ENCODE data around the gene ROBO4. TPM values are rescaled to one million over a fixed set of nuclear protein-coding genes. Genes with fewer than 3 reads are reported as not detected.

ROBO4 gene
- total and polyA plus RNA-seq, 2 donors (not counting 1 experiment from before 2014, with no cell fraction given): not detected

DNA sequence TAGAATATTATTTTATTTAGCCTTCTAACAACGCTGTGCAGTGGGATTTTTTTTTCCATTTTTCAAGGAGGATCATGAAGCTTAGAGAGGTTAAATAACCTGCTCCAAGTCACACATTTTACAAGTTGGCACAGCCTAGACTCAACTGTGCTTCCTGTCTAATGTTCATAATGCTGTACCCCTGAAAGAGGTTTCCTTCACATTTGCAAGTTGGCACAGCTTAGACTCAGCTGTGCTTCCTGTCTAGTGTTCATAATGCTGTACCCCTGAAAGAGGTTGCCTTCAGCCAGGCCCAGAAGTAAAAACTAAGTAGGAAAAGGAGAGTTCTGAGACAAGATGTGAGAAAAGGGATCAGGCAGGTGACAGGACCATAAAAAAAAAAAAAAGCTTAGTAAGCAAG, 46.1 kb upstream of the ROBO4 start:
- Mint-ChIP-seq H3K27me3 (peaks cover 30% of the 10 kb centered on the region), H3K4me3 (no peak overlapping the region), H3K27ac (no peak overlapping the region), H3K4me1 (no peaks in the 10 kb centered on the region), H3K9me3 (ENCODE audit: insufficient read depth) (peaks cover 3% of the 10 kb centered on the region)
- no peak overlapping the region for H2AFZ ChIP-seq (ENCODE audit: insufficient read depth, low read depth, low read length, poor library complexity, severe bottlenecking)
- H3K4me1 ChIP-seq (ENCODE audit: control insufficient read depth in 2 of 2, insufficient read depth in 2 of 2, low read length in 2 of 2): no peaks in the 10 kb centered on the region
- H4K20me1 ChIP-seq (ENCODE audit: control insufficient read depth, insufficient read depth, low read length, poor library complexity, severe bottlenecking): no peaks in the 10 kb centered on the region
- ChIA-PET CTCF (interaction anchor here (1.2 kb wide), 1 partner anchor 198 kb away, joined by 3 read pairs; no protein-coding TSS in a partner anchor), POLR2A (no interaction called here)
- H3K27me3 ChIP-seq (replicated peaks in 1 of 4; ENCODE audit: control extremely low read depth in 1 of 4, control insufficient read depth in 3 of 4, insufficient read depth in 4 of 4, low read length in 3 of 4): peaks cover 0 to 11% (median 9%) of the 10 kb centered on the region in 4 experiments
- H3K36me3 ChIP-seq (replicated peaks in 1 of 2; ENCODE audit: control extremely low read depth in 1 of 2, control insufficient read depth in 1 of 2, extremely low read depth in 1 of 2, insufficient read depth in 2 of 2, low read length in 1 of 2): no peaks in the 10 kb centered on the region
- no peak for DNase-seq
- no peak overlapping the region for H3K4me3 ChIP-seq (ENCODE audit: control extremely low read depth in 1 of 5, extremely low read depth in 1 of 5, insufficient read depth in 1 of 5, low read depth in 2 of 5, low read length in 4 of 5)
- H3K27ac ChIP-seq (ENCODE audit: low read length in 2 of 2): no peak overlapping the region
- no peak overlapping the region for H3K4me2 ChIP-seq (replicated peaks; ENCODE audit: low read depth, low read length, poor library complexity, severe bottlenecking)
- no peak overlapping the region for H3K9ac ChIP-seq (ENCODE audit: low read length)
- no peak for ATAC-seq (ENCODE audit: low read depth)
- intact Hi-C loops (cut with micrococcal nuclease): no loop called here
- TF ChIP-seq, protein P1, sequence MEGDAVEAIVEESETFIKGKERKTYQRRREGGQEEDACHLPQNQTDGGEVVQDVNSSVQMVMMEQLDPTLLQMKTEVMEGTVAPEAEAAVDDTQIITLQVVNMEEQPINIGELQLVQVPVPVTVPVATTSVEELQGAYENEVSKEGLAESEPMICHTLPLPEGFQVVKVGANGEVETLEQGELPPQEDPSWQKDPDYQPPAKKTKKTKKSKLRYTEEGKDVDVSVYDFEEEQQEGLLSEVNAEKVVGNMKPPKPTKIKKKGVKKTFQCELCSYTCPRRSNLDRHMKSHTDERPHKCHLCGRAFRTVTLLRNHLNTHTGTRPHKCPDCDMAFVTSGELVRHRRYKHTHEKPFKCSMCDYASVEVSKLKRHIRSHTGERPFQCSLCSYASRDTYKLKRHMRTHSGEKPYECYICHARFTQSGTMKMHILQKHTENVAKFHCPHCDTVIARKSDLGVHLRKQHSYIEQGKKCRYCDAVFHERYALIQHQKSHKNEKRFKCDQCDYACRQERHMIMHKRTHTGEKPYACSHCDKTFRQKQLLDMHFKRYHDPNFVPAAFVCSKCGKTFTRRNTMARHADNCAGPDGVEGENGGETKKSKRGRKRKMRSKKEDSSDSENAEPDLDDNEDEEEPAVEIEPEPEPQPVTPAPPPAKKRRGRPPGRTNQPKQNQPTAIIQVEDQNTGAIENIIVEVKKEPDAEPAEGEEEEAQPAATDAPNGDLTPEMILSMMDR (IDR thresholded peaks at IDR 0.05): no peak
- no peak for TF ChIP-seq EZH2 (IDR thresholded peaks at IDR 0.05; ENCODE audit: borderline replicate concordance, insufficient read depth, low read depth, low read length, poor library complexity, severe bottlenecking)
- WGBS (ENCODE audit: insufficient coverage): no CpG with 5 or more reads among the region's 1 CpG
- H3K79me2 ChIP-seq (ENCODE audit: control insufficient read depth, insufficient read depth, low read length): no peaks in the 10 kb centered on the region
- peaks cover 0 to 6% (median 4%) of the 10 kb centered on the region in 3 donors for H3K9me3 ChIP-seq (ENCODE audit: control extremely low read depth in 1 of 3, control insufficient read depth in 2 of 3, insufficient read depth in 1 of 3, low read length in 2 of 3)

DNA sequence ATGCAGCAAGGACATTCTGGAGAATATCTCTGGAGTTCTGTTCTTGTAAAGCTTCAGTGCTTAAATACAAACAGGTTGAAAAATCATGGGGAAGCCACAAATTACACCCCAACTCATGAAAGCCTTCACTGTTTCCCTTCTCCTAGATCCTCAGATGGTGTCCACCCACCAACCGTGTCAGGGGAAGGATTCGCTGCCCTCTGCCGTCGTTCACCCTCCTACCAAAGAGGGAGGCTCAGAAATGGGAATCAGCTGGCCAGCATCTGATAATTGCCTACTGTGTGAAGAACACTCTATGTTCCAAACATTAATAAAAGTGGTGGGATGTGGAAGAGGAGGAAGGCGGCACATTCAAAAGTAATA, 45.6 kb upstream of the ROBO4 start:
- WGBS (ENCODE audit: insufficient coverage): 60% methylated on average over 1 of the region's 5 CpGs
- DNase-seq (no peak), ATAC-seq (ENCODE audit: low read depth) (no peak)
- Mint-ChIP-seq H3K27me3 (peaks cover 27% of the 10 kb centered on the region), H3K4me3 (no peak overlapping the region), H3K4me1 (no peaks in the 10 kb centered on the region), H3K27ac (no peak overlapping the region), H3K9me3 (ENCODE audit: insufficient read depth) (no peaks in the 10 kb centered on the region)
- H3K4me3 ChIP-seq (ENCODE audit: control extremely low read depth in 1 of 5, extremely low read depth in 1 of 5, insufficient read depth in 1 of 5, low read depth in 2 of 5, low read length in 4 of 5): no peak overlapping the region
- H3K9ac ChIP-seq (ENCODE audit: low read length): no peak overlapping the region
- H3K36me3 ChIP-seq (replicated peaks in 1 of 2; ENCODE audit: control extremely low read depth in 1 of 2, control insufficient read depth in 1 of 2, extremely low read depth in 1 of 2, insufficient read depth in 2 of 2, low read length in 1 of 2): no peaks in the 10 kb centered on the region
- H3K27me3 ChIP-seq (replicated peaks in 1 of 4; ENCODE audit: control extremely low read depth in 1 of 4, control insufficient read depth in 3 of 4, insufficient read depth in 4 of 4, low read length in 3 of 4): peaks cover 0 to 11% (median 9%) of the 10 kb centered on the region in 4 experiments
- H3K27ac ChIP-seq (ENCODE audit: low read length in 2 of 2): no peak overlapping the region
- H2AFZ ChIP-seq (ENCODE audit: insufficient read depth, low read depth, low read length, poor library complexity, severe bottlenecking): no peak overlapping the region
- ChIA-PET CTCF (interaction anchor here (0.7 to 1.2 kb wide), 2 partner anchors 176 to 199 kb away, joined by 3 read pairs; no protein-coding TSS in a partner anchor), POLR2A (no interaction called here)
- no peak for TF ChIP-seq EZH2 (IDR thresholded peaks at IDR 0.05; ENCODE audit: borderline replicate concordance, insufficient read depth, low read depth, low read length, poor library complexity, severe bottlenecking)
- TF ChIP-seq, protein P1 (IDR thresholded peaks at IDR 0.05): no peak
- no peaks in the 10 kb centered on the region for H3K79me2 ChIP-seq (ENCODE audit: control insufficient read depth, insufficient read depth, low read length)
- H4K20me1 ChIP-seq (ENCODE audit: control insufficient read depth, insufficient read depth, low read length, poor library complexity, severe bottlenecking): no peaks in the 10 kb centered on the region
- no peak overlapping the region for H3K4me2 ChIP-seq (replicated peaks; ENCODE audit: low read depth, low read length, poor library complexity, severe bottlenecking)
- intact Hi-C loops (cut with micrococcal nuclease): no loop called here
- peaks cover 0 to 6% (median 4%) of the 10 kb centered on the region in 3 donors for H3K9me3 ChIP-seq (ENCODE audit: control extremely low read depth in 1 of 3, control insufficient read depth in 2 of 3, insufficient read depth in 1 of 3, low read length in 2 of 3)
- no peaks in the 10 kb centered on the region for H3K4me1 ChIP-seq (ENCODE audit: control insufficient read depth in 2 of 2, insufficient read depth in 2 of 2, low read length in 2 of 2)
